Measurements from ENCODE around the gene PLA2R1. TPM values are rescaled to one million over a fixed set of nuclear protein-coding genes. Genes with fewer than 3 reads are reported as not detected.

Gene PLA2R1
- total RNA-seq, 1 experiment from 2014 or later, result 5.7 TPM

DNA sequence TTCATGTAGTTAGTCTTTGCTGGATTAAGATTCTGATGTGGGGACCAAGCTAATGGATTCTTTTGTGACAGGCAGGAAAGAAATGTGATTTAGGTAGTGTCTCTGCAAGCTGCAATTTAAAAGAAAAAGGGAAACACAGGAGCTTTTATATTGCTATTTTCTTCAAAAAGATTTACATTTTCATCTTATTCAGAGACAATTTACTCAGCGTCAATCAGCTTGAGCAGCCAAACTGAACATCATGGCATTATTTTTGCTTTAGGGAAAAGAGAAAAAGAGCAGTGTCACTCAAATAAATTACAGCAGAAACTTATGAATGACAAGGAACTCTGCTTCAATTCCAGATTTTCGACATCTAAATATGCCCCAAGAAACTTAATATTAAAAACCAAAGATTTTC is 67.4 kb downstream of the PLA2R1 start:
- H3K4me3 ChIP-seq (ENCODE audit: low read depth in 2 of 2, low read length in 2 of 2), result no peak overlapping the region
- intact Hi-C loops (cut with micrococcal nuclease; ENCODE audit: unreplicated experiment) (no loop called here), in situ Hi-C loops (cut with HindIII; ENCODE audit: low pct_unique_long_range_greater_than_20kb, low sequenced_read_pairs) (no loop called here)
- BruUV-seq (replicated peaks), result no TSS peak
- TF ChIP-seq TCF7L2 (IDR thresholded peaks at IDR 0.05; ENCODE audit: low read depth, low read length) (no peak), SIN3A (IDR thresholded peaks at IDR 0.05; ENCODE audit: borderline replicate concordance, insufficient read depth, low read depth, low read length) (no peak), POLR2AphosphoS5 (IDR thresholded peaks at IDR 0.05; ENCODE audit: low read depth, low read length) (no peak)
- TF ChIP-seq, protein P1, sequence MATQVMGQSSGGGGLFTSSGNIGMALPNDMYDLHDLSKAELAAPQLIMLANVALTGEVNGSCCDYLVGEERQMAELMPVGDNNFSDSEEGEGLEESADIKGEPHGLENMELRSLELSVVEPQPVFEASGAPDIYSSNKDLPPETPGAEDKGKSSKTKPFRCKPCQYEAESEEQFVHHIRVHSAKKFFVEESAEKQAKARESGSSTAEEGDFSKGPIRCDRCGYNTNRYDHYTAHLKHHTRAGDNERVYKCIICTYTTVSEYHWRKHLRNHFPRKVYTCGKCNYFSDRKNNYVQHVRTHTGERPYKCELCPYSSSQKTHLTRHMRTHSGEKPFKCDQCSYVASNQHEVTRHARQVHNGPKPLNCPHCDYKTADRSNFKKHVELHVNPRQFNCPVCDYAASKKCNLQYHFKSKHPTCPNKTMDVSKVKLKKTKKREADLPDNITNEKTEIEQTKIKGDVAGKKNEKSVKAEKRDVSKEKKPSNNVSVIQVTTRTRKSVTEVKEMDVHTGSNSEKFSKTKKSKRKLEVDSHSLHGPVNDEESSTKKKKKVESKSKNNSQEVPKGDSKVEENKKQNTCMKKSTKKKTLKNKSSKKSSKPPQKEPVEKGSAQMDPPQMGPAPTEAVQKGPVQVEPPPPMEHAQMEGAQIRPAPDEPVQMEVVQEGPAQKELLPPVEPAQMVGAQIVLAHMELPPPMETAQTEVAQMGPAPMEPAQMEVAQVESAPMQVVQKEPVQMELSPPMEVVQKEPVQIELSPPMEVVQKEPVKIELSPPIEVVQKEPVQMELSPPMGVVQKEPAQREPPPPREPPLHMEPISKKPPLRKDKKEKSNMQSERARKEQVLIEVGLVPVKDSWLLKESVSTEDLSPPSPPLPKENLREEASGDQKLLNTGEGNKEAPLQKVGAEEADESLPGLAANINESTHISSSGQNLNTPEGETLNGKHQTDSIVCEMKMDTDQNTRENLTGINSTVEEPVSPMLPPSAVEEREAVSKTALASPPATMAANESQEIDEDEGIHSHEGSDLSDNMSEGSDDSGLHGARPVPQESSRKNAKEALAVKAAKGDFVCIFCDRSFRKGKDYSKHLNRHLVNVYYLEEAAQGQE (IDR thresholded peaks at IDR 0.05; ENCODE audit: insufficient read depth in 1 of 2, low read depth in 2 of 2, low read length in 1 of 2), result no peak
- TF ChIP-seq, protein P2, sequence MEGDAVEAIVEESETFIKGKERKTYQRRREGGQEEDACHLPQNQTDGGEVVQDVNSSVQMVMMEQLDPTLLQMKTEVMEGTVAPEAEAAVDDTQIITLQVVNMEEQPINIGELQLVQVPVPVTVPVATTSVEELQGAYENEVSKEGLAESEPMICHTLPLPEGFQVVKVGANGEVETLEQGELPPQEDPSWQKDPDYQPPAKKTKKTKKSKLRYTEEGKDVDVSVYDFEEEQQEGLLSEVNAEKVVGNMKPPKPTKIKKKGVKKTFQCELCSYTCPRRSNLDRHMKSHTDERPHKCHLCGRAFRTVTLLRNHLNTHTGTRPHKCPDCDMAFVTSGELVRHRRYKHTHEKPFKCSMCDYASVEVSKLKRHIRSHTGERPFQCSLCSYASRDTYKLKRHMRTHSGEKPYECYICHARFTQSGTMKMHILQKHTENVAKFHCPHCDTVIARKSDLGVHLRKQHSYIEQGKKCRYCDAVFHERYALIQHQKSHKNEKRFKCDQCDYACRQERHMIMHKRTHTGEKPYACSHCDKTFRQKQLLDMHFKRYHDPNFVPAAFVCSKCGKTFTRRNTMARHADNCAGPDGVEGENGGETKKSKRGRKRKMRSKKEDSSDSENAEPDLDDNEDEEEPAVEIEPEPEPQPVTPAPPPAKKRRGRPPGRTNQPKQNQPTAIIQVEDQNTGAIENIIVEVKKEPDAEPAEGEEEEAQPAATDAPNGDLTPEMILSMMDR (IDR thresholded peaks at IDR 0.05), result no peak
- no peaks in the 10 kb centered on the region for H3K4me1 ChIP-seq (ENCODE audit: control insufficient read depth, insufficient read depth, low read length)
- H3K27me3 ChIP-seq (ENCODE audit: control insufficient read depth, insufficient read depth, low read length), result peaks cover 6% of the 10 kb centered on the region; the same call in 1 of the 2 replicates
- H3K9me3 ChIP-seq (ENCODE audit: control insufficient read depth, insufficient read depth, low read depth, low read length), result no peaks in the 10 kb centered on the region
- no peak for ATAC-seq
- H3K27ac ChIP-seq (ENCODE audit: low read length), result no peak overlapping the region
- POLR2A ChIA-PET, result no interaction called here
- CTCF ChIA-PET, result no interaction called here
- DNase-seq (ENCODE audit: low read depth, low spot score), result no peak
- H3K36me3 ChIP-seq (ENCODE audit: control insufficient read depth, insufficient read depth, low read length), result no peaks in the 10 kb centered on the region; the same call in 1 of the 2 replicates

DNA sequence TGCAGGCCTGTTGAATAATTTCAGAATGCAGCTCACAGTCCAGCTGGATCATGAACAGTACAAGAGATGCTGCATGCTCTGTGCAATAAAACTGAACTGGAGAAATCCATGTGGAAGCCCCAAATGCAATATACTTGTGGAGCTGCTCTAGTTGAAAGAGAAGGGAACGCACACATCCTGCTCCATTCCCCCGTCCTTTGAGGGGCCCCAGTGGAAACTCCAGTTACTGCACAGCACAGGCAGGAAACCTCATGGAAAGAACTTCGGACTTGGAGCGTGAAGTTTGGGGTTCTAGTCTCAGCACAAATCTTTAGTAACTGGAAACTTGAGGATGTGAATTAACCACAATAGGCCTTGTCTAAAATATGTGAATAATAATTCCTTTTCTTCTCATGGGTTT is 73.2 kb downstream of the PLA2R1 start:
- POLR2A ChIA-PET, result no interaction called here
- Histone ChIP-seq H3K4me1 (ENCODE audit: control insufficient read depth, insufficient read depth, low read length) (no peaks in the 10 kb centered on the region), H3K9me3 (ENCODE audit: control insufficient read depth, insufficient read depth, low read depth, low read length) (no peaks in the 10 kb centered on the region), H3K27ac (ENCODE audit: low read length) (no peak overlapping the region), H3K36me3 (ENCODE audit: control insufficient read depth, insufficient read depth, low read length) (no peaks in the 10 kb centered on the region), H3K27me3 (ENCODE audit: control insufficient read depth, insufficient read depth, low read length) (peaks cover 5% of the 10 kb centered on the region; the same call in 1 of the 2 replicates), H3K4me3 (ENCODE audit: low read depth in 2 of 2, low read length in 2 of 2) (no peak overlapping the region)
- no TSS peak for BruUV-seq (replicated peaks)
- TF ChIP-seq TCF7L2 (IDR thresholded peaks at IDR 0.05; ENCODE audit: low read depth, low read length) (no peak), POLR2AphosphoS5 (IDR thresholded peaks at IDR 0.05; ENCODE audit: low read depth, low read length) (no peak)
- CTCF ChIA-PET, result interaction anchor here (0.5 kb wide), 1 partner anchor 252 kb away, joined by 3 read pairs; no protein-coding TSS in a partner anchor
- DNase-seq (ENCODE audit: low read depth, low spot score) (no peak), ATAC-seq (no peak)
- intact Hi-C loops (cut with micrococcal nuclease; ENCODE audit: unreplicated experiment), result no loop called here
- in situ Hi-C loops (cut with HindIII; ENCODE audit: low pct_unique_long_range_greater_than_20kb, low sequenced_read_pairs), result no loop called here

DNA sequence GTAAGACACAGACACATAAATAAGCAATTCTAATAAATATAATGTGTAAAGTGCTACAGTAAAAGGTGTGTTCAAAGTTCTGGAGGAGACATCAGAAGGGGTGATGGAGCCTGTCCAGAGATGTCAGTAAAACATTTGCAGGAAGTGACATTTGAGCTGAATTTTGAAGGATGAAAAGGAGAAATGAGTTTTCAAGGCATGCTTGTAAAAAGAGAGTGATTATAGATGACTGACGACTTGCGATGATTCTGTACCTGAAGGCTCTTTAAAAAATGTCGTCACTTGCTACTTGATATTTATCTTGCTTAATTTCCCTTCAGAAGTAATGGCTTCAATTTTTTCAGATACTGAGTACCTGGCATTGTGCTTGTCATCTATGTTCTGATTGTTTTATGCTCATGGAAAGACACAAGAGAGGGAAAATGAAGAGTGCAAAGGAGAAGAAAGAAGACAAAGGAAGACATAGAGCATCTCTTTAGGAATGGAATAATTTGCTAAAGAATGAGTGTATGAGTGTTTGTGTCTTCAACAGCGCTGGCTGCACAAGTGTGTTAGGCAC is 73.9 kb downstream of the PLA2R1 start:
- no peak for ATAC-seq

More for the DNA sequence above, 73.9 kb downstream of the PLA2R1 start:
- no TSS peak for BruUV-seq (replicated peaks)
- ChIA-PET CTCF (no interaction called here), POLR2A (no interaction called here)
- in situ Hi-C loops (cut with HindIII; ENCODE audit: low pct_unique_long_range_greater_than_20kb, low sequenced_read_pairs) (no loop called here), intact Hi-C loops (cut with micrococcal nuclease; ENCODE audit: unreplicated experiment) (no loop called here)
- Histone ChIP-seq H3K9me3 (ENCODE audit: control insufficient read depth, insufficient read depth, low read depth, low read length) (no peaks in the 10 kb centered on the region), H3K4me3 (ENCODE audit: low read depth in 2 of 2, low read length in 2 of 2) (no peak overlapping the region), H3K36me3 (ENCODE audit: control insufficient read depth, insufficient read depth, low read length) (no peaks in the 10 kb centered on the region), H3K4me1 (ENCODE audit: control insufficient read depth, insufficient read depth, low read length) (no peaks in the 10 kb centered on the region), H3K27me3 (ENCODE audit: control insufficient read depth, insufficient read depth, low read length) (peaks cover 2% of the 10 kb centered on the region; the same call in 1 of the 2 replicates), H3K27ac (ENCODE audit: low read length) (no peak overlapping the region)
- DNase-seq (ENCODE audit: low read depth, low spot score), result no peak
- TF ChIP-seq SIN3A (IDR thresholded peaks at IDR 0.05; ENCODE audit: borderline replicate concordance, insufficient read depth, low read depth, low read length) (no peak), TCF7L2 (IDR thresholded peaks at IDR 0.05; ENCODE audit: low read depth, low read length) (no peak), POLR2AphosphoS5 (IDR thresholded peaks at IDR 0.05; ENCODE audit: low read depth, low read length) (no peak)
- TF ChIP-seq, protein P1 (IDR thresholded peaks at IDR 0.05; ENCODE audit: insufficient read depth in 1 of 2, low read depth in 2 of 2, low read length in 1 of 2), result no peak
- TF ChIP-seq, protein P2 (IDR thresholded peaks at IDR 0.05), result no peak

All from Panc1 (cell line).